ENCODE data around the gene DCTN3.
A peak's percentile ranks its signal among the peaks of the same experiment; 100 is the strongest.

The DCTN3 gene

DNA sequence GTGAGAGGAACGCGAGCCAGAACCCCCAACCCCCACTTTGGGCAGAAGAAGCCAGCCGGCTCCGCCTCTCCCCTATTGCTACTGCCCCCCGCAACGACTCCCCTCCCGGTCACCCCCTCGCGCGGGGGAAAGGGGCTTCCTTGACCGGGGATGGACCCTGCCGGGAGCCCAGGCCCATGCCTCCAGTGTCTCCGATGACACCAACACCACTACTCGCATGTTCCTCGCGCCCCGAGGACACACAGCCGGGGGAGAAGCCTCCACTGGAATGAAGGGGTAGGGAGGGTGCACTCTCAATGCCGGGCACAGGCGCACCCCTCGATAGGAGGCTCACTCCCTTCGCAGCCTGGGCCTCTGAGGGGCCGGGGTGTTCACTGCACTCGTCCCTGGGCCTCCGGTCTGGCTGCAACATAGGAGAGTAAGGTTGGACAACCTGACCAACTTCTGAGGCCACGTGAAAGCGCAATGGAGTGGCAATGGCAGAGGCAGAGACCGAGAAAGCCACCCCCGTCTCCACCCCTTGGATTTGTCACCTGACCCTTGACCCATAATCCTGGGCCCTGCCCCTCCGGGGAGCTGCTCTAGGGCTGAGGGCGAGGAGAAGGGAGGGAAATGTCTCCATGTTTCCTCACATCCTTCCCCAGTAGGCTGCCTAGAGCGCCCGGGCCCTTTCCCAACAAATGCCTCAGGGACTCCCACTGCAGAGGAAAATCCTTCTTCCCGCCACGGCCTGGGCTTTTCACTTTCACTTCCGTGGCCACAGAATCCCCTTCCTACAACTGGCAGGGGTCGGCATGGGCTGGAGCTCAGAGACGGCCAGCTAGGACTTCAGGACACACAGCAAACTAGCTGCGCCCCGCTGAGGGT lies 29.7 kb downstream of the DCTN3 start:
- no peak for DNase-seq (ENCODE audit: low spot score)

DNA sequence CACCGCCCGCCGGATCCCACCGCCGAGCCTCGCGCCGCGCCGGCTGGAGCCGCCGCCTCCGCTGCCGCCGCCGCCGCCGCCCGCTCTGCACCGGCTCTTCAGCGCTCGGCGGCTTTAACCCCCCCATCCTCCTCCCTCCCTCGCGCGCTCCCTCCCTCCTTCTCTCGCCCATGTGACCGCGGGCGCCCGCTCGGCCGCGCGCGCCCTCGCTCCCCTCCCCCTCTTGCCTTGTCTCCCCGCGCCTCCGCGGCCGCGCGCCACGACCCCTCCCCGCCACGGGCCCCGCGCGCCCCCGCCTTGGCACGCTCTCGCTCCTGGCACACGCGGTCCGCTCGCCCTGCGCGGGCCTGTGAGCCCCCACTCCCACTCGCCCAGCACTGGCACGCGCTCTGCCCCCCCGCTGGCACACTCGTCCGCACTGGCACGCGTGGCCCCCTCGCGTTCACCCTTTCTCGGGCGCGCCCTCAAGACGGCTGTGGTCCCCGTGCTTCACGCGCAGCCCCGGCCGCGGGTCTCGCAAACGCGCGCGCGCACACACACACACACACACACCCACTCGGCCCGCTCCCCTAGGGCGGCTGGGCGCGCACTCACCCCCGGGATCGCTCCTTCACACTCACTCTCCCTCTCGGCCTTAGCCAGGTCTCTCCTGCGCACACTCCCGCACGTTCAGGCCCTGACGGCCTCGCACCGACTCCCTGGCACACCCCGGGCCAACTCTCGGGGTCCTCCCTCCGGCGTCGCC lies 30.5 kb downstream of the DCTN3 start, which contains the start of gene CNTFR:
CNTFR (minus strand) TSS at position 89 of the 745 bp plus-strand sequence. CDS start 20,743 bp downstream, outside the sequence.
- DNase-seq (ENCODE audit: low spot score) = no peak

DNA sequence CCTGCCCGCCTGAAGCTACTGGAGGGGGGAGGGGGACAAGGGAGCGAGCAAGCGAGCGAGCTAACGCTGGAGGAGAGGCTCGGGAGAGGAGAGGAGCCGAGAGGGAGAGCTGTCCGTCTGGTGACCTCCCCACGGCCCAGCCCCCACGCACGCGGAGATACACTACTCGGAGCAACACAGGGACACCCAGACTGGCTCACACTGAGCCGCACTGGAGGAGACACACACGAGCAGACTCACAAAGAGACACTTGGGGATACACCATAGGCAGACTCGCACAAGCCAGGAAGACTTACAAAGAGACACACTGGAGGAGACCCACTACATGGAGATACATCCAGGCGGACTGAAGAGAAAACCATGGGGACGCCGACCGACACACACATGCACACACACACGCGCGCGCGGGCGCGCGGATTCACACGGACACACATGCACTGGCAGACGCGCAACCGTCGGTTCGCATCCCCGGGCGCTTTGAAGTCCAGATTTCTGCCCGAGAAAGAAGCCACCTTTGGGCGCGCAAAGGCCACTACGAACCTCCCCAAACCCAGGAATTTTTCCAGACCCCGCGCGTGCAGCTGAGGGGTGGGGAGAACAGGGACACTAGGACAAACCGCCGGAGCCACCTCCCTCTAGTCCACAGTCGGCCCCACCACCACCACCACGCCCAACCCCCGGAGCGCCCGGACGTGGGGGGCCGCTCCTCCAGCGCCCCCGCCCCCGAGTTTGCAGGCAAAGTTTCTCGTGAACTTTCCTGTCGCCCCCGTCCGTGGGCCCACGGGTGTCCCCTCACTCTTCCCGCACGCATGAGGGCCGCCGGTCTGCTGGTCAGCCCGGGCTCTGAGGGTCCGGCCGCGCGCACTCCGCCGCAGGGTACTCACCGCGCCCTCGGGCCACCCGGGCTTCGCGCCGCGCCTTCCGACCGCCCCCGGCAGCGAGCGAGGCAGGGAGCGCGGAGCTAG lies 31.3 kb downstream of the DCTN3 start:
- no peak for DNase-seq (ENCODE audit: low spot score)

DNA sequence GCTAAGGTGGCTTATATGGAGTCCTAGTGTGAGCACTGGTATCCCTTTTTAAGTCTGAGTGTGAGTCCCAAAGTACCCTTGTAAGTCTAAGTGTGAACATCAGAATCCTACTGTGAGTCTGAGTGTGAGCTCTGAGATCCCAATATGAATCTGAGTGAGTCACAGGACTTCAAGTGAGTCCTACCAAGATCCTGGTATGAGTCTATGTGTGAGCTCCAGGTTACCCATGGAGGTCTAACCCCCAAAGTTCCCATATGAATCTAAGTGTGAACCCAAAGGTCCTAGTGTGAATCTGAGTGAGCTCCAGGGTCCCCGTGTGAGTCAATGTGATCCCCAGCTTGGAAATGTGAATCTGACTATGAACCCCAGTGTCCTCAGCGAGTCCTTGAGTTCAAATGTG lies 33.0 kb downstream of the DCTN3 start:
- DNase-seq (ENCODE audit: low spot score) = no peak

DNA sequence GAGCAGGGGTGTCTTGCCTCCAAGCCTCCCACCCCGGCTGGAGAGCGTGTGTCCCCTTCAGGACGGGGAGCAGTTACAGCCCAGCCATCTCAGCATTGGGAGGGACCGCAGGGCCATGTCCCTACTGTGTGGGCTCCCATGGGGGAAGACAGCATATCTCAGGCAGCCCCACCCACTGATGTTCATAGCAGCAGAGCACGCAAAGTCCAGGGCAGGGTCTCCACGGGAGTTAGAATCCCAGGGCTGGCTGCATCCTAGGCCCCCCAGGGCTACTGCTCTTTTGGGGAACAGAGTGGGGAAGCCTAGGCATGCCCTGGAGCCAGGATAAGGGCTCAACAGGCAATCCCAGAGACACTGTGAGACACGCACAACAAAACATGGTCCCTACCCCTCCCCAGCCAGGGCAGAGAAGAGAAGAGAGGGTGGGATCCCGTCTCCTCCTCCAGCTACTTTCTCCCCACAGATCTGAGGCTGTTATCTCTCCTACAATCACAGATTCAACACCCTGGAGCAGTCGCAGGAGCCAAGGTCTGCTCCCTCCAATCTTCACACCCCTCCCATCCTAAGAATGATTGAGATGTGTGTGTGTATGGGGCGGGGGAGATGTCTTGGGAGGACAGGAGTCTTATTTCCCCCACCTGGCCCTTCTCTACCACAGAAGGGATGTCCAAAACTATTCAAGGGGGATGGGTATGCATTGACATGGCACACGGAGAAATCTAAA lies 34.2 kb downstream of the DCTN3 start:
- DNase-seq (ENCODE audit: low spot score) = no peak

DNA sequence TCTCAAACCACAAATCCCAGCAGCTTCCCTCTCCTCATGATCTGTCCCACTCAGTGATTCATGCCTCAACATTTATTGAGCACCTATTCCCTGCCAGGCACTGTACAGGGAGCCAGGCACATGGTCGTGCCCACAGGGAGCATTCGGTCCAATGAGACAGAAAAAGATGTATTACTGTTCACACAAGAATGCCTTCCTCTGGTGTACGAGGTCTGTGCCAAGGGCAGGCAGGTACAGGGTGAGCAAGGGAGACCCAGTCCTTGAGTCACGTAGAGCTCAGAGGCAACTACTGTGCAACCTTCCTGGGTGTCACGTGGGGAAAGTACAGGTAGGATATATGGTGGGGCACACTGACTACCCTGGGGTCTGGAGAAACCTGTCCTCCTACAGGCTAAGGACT lies 35.3 kb downstream of the DCTN3 start:
- no peak for DNase-seq (ENCODE audit: low spot score)

DNA sequence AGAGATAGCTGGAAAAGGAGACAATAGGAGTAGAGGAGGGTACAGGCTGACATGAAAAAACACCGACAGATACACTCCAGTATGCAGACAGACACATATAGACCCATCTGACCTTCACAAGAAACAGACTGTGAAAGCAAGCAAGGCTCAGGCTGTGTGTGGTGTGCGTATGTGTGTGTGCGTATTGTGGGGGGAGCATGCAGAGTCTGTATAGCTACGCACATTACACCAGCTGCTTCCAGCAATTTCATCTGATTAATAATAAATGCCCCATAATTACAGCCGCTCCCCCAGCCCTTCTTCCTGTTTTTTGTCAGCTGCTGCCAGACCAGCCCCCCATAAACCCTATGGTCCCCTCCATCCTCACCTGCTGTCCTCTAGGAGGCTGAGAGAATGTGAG lies 37.5 kb downstream of the DCTN3 start:
- DNase-seq (ENCODE audit: low spot score) = no peak

DNA sequence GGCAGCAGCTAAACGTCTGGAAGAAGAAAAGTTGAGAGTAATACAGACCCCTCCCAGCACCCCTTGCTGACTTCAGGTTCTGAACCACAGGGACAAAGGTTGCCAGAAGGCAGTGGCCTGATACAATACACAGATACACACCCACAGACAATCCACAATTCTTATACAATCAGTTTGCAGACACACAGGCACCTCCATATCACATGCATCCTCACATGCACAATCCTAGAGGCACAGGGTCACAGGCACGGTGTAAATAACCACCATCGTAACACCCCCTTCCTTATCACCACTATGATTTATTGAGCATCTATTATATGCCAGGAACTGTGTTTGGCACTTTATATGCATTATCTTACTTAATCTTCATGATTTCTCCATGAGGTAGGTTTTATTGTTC lies 39.0 kb downstream of the DCTN3 start:
- no peak for DNase-seq (ENCODE audit: low spot score)

DNA sequence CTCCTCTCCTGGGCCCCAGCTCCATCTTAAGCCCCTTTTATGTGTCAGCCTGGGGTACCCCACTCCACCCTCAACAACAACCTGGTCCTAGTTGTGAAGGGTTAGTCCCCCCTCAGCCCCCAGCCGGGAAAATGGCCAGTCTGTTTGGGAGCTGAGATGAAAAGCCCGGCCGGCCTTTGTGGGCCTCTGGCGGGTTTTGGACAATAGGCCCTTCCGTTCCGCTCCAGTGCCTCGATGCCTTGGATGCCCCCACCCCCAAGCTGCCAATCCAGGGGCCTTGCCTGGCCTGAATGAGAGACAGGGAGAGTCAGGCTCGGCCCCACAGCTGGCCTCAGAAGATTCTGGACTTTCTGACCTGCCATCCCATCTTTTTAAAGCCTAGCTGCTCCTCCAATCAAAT lies 39.9 kb downstream of the DCTN3 start:
- no peak for DNase-seq (ENCODE audit: low spot score)

DNA sequence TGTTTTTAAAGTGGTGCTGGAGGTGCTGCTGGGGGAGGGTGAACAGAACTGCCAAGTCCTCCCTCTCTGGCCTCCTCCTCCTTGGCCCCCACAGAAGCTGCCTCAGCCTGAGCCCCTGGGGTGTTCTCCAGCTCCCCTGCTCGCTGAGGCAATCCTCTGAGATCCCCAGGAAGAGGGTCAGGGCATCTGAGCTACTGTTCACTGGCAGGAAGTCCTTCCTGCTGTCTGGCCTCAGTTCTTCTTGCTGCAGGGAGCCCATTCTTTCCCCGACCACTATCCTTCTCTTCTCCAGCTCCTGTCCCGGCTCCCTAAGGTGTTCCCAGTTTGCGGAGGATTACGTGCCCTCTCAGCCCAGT lies 40.5 kb downstream of the DCTN3 start:
- no peak for DNase-seq (ENCODE audit: low spot score)

DNA sequence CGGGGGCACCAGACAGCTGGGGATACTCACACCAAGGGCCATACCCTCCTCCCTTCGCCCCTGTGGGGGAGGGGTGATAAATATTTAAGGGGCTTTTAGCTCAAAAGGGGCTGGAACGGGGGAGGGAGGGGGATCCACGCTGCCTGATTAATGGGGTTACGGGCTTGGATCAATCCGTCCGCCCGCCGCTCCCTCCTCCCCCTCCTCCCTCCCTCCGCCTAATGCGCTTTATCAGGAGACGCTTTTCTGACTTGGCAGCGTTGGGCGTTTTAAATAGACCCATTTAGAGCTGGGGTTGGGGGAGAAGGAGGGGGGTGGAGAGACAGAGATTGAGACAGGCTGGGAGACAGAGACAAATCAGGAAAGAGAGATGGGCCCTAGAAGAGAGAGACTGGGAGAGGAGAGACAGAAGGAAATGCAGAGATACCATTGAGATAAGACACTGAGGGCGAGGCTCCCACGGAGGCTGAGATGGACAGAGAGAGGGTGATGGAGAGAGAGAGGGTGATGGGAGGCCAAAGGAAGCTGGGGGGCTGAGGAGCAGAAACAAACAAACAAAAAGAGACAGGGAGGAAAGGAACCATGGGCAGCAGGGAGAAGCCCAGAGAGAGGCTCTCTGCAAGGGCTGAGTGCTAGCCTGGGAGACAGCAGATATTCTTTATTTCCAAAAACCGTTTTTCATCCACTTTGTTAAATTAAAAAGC lies 41.0 kb downstream of the DCTN3 start:
- DNase-seq (ENCODE audit: low spot score) = no peak

DNA sequence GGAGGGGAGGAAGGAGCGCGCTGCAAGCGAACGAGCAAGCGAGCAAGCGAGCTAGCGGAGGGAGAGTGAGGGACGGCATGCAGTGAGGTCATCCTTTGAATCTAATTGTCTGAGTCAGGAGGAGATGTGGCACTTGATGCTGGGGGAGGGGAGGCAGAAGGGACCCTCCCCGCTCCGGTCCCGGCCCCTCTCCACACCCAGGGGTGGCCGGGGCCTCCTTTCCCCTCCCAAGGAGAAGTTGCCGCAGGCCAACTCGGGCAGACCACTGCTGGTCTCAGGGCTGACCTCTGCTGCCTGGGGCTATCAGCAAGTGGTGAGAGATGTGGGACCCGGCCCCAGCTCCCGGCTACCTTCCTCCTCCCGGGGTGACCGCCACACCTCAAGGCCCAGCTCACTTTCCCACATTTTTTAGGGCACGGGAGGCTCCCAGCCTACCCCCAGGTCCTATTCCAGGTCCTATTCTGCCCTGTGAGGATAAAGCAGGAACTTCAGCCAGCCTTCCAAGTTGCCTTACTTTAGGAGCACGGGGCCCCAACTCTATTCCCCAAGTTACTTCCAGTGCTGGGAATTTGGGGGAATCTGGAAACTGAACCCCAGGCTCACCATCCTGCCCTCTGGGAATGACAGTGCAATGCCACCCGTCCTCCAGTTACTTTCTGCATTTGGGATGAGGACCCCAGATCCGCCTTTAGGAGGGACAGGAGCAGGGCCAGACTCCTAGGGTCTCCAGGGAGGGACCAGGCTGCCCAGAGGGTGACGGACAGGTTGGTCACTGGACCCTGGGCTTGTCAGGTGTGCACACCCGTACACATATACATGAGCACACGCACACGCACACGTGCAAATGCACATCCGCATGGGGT lies 41.8 kb downstream of the DCTN3 start:
- peak; percentile 52 for DNase-seq (ENCODE audit: low spot score)

DNA sequence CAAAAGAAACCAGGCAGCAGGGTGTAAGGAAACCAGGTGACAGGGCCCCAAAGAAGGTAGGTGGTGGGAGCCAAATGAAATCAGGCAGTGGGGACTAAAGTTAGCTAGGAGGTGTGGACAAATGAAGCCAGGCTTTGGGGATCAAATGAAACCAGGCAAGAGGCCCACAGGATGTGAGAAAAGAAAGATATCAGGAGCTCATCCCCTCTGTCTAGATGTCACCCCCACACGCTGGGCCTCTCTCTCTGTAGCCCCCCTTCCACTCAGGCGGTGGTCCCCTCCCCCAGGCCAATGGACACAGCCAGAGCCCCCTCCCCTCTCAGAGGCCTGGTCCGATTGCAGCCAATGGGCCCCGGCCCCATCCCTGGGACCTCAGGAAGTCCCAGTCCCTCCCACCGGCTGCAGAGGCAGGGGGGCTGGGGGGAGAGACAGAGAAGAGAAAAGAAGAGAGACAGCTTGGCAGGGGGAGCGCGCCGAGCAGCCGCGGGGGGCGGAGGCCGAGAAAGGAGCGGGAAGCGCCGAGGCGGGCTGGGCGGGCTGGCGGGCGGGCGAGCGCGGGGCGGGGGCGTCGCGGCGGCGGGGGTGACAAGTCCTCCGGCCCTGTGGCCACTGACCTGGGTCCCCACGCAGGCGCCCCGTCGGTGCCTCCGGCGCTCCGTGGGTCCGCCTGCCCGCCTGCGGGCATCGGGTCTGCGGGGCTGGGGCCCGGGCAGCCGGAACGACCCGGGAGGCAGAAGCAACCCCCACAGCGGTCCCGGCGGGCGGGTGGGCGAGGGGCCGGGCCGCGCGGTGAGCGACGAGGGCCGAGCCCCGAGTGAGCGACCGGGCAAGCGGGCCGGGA lies 42.7 kb downstream of the DCTN3 start:
- no peak for DNase-seq (ENCODE audit: low spot score)

DNA sequence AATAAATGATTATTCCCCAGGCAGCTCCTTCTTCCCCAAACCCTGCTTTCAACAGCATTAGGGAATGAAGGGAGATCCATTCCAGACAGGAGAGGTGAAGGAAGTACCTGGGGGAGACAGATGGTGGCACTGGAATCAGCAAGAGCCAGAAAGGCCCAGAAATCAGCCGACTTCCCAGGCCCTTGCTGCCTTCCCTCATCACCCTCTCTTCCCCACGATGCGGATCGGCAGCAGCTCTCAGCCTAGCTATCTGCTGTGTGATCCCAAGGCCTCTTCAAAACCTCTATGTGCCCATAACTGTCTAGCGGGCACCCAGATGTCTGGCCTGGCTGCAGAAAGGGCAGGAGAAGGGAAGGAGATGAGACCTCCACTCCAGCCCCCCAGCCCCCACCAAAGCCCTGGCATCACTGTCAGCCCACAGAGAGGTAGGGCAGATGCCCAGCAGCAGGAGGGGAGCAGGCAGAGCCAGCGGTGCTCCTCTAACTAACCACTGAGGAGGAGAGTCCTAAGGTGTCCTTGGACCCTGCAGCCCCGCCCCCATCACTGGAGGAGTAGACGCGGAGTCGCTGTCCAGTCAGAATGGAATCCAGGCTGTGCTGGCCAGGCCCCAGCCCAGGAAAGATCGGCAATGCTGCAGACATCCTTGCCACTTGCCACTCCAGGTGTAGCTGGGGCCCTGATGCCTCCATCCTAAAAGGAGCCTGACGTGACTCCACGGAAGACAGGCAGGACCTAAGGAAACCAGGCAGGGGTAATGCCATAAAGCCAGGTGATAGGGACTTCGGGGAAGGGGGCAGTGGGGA lies 43.5 kb downstream of the DCTN3 start:
- DNase-seq (ENCODE audit: low spot score) = no peak

DNA sequence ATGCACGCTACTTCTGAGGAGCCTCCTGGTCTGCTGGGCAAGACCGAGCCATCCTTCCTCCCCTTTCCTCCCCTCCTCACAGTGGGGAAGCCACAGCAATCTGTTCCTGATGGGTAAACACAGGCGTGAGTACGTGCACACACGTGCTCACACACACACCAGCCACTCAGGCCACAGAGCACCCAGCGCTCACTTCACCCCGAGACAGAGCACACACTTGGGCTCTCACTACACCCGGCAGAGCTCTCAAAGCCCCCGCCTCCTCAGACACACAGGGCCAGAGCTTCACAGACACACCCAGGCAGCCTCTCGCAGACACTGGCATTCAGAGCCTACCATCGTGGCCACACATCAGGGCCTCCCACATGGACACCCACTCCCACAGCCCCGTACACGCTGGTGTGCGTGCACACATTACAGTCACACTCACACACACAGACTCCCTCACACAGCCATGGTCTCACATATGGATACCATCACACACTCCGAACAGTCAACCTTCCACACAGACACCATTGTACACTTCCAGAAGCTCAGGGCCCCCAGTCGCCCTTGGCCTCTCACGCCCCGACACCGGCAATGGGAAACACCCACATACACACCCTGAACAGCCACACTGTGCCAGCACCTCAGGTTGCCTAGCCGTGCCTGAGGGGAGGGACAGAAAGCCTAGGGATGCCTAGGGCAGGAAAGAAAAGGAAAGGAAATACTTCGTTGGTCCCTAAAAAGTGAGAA lies 44.3 kb downstream of the DCTN3 start:
- DNase-seq (ENCODE audit: low spot score) = no peak

DNA sequence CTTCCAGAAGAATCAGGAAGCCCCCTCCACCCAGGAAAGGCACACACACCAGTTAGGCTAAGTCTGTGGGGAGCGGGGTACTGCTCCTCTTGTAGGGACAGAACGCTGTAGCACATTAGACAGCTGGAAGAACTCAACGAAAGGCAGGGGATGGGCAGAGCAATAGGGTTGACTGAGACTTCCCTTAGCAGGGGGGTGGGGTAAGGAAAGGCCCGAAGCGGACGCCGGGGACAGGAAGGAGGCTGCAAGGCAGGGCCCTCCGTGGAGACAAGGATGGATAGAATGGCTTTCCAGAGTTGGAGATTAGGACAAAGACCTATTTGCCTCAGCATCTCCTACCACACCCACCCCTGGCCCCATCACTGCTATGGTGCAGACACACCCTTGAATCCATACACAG lies 45.1 kb downstream of the DCTN3 start:
- DNase-seq (ENCODE audit: low spot score) = no peak

DNA sequence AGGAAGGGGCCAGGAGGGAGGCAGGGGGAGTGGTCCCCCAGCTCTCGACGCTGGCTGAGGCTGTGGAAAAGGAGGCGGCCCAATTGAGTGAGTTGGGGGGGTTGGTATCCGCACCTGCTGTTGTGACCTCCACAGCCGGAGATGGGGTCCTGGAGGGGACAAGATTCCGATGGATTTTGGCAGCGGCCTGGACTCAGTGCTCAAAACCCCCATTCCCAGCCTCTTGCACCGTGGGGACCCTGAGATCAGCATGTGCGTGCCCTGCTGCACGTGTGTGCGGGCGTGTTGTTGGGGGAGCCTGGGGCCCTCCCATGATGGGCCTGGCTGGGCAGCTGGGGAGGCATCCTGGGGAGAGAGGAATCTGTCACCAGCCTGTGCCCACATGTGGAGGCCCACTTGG lies 45.7 kb downstream of the DCTN3 start:
- no peak for DNase-seq (ENCODE audit: low spot score)

Measured in kidney tubule cell (primary cell).